Neuronal stem cell (in vitro differentiated cells): ENCODE measurements around the gene RASGRP1.

Experiments used
- DNase-seq: peaks from one replicate; pipeline ENCODE4 v3.0.0-alpha.2; 2013; ENCODE audit warnings: low spot score
- H2AFZ ChIP-seq: one replicate; pipeline ENCODE4 v1.6.1; 2013; ENCODE audit warnings: mild to moderate bottlenecking, low read length, inconsistent platforms
- H2AK5ac ChIP-seq: 2 replicates; pipeline ENCODE4 v1.6.1; 2013; ENCODE audit warnings: low read depth, mild to moderate bottlenecking, inconsistent platforms, low read length, moderate library complexity, mixed read lengths
- H2BK120ac ChIP-seq: 2 replicates; pipeline ENCODE4 v1.6.1; 2013; ENCODE audit warnings: low read depth, mild to moderate bottlenecking, inconsistent platforms, low read length, moderate library complexity, mixed read lengths
- H2BK12ac ChIP-seq: one replicate; pipeline ENCODE4 v1.6.1; 2013; ENCODE audit warnings: low read length, inconsistent platforms
- H2BK15ac ChIP-seq: 2 replicates; pipeline ENCODE4 v1.6.1; 2013; ENCODE audit warnings: mild to moderate bottlenecking, low read length, inconsistent platforms, mixed read lengths
- H2BK5ac ChIP-seq: one replicate; pipeline ENCODE4 v1.6.1; 2013; ENCODE audit warnings: inconsistent platforms, mild to moderate bottlenecking, low read length, moderate library complexity
- H3K14ac ChIP-seq: one replicate; pipeline ENCODE4 v1.6.1; 2013; ENCODE audit warnings: low read length, inconsistent platforms
- H3K18ac ChIP-seq: 2 replicates; pipeline ENCODE4 v1.6.1; 2013; ENCODE audit warnings: low read length, inconsistent platforms
- H3K23ac ChIP-seq: 2 replicates; pipeline ENCODE4 v1.6.1; 2013; ENCODE audit warnings: low read depth, mild to moderate bottlenecking, mixed read lengths, low read length, inconsistent platforms; ENCODE audit not compliant: poor library complexity
- H3K27ac ChIP-seq: replicated peaks from 3 replicates; pipeline ENCODE4 v1.5.1; 2013; ENCODE audit warnings: low read length, inconsistent platforms
- H3K27me3 ChIP-seq, 3 experiments: 2 replicates each; pipeline ENCODE4 v1.6.1; 2013; ENCODE audit warnings: low read length in 3 of 3, mild to moderate bottlenecking in 2 of 3, inconsistent platforms in 1 of 3, low read depth in 1 of 3, mixed read lengths in 1 of 3, moderate library complexity in 1 of 3; ENCODE audit not compliant: control insufficient read depth in 3 of 3, insufficient read depth in 3 of 3
- H3K36me3 ChIP-seq, 2 donors: replicated peaks in 1 of 2; 2 replicates each; pipeline ENCODE4 v1.6.1; 2013; ENCODE audit warnings: low read length in 2 of 2; ENCODE audit not compliant: control insufficient read depth in 2 of 2, insufficient read depth in 2 of 2
- H3K4ac ChIP-seq: 2 replicates; pipeline ENCODE4 v1.6.1; 2013; ENCODE audit warnings: inconsistent platforms, mild to moderate bottlenecking, low read length, moderate library complexity
- H3K4me1 ChIP-seq, 2 donors: 1 replicate in 1 of 2; 2 replicates in 1 of 2; pipeline ENCODE4 v1.6.1; 2013; ENCODE audit warnings: low read length in 2 of 2, low read depth in 1 of 2; ENCODE audit not compliant: control insufficient read depth in 2 of 2, insufficient read depth in 1 of 2
- H3K4me2 ChIP-seq: one replicate; pipeline ENCODE4 v1.6.1; 2013; ENCODE audit warnings: mild to moderate bottlenecking, low read length, inconsistent platforms; ENCODE audit not compliant: insufficient read depth, poor library complexity, severe bottlenecking
- H3K4me3 ChIP-seq, 2 donors: 2 replicates each; pipeline ENCODE4 v1.5.1; 2013; ENCODE audit warnings: low read length in 2 of 2, mild to moderate bottlenecking in 2 of 2, inconsistent platforms in 1 of 2, moderate library complexity in 1 of 2
- H3K79me1 ChIP-seq: one replicate; pipeline ENCODE4 v1.6.1; 2013; ENCODE audit warnings: low read depth, mild to moderate bottlenecking, inconsistent platforms, low read length, moderate library complexity
- H3K9ac ChIP-seq: one replicate; pipeline ENCODE4 v1.6.1; 2013; ENCODE audit warnings: mild to moderate bottlenecking, low read depth, low read length, inconsistent platforms; ENCODE audit not compliant: poor library complexity
- H3K9me3 ChIP-seq, 2 donors: replicated peaks in 1 of 2; 2 replicates each; pipeline versions ENCODE3 to v1.6.1; 2013; ENCODE audit warnings: low read length in 2 of 2, mild to moderate bottlenecking in 2 of 2, inconsistent platforms in 1 of 2, low read depth in 1 of 2, mixed read lengths in 1 of 2, moderate library complexity in 1 of 2; ENCODE audit not compliant: control insufficient read depth in 2 of 2, insufficient read depth in 1 of 2
- H4K8ac ChIP-seq: one replicate; pipeline ENCODE4 v1.6.1; 2013; ENCODE audit warnings: low read depth, mild to moderate bottlenecking, inconsistent platforms, low read length, moderate library complexity
- H4K91ac ChIP-seq: one replicate; pipeline ENCODE4 v1.6.1; 2013; ENCODE audit warnings: low read length, low read depth, mild to moderate bottlenecking, inconsistent platforms; ENCODE audit not compliant: poor library complexity
- WGBS, 2 donors: extraction: QIAGEN DNeasy Blood & Tissue Kit; methylation state at CpG; one replicate each; pipeline ENCODE4 v1.1.7; 2013; ENCODE audit warnings: missing lambda C conversion rate in 2 of 2, mixed read lengths in 1 of 2; ENCODE audit not compliant: insufficient read length in 2 of 2, insufficient replicate concordance in 1 of 2; ENCODE audit errors: extremely low coverage in 2 of 2; 5-methylcytosine and 5-hydroxymethylcytosine counted together

The RASGRP1 gene

GRCh38 chr15:38524156-38524555 is 40.5 kb downstream of the RASGRP1 start:
- Histone ChIP-seq H3K4ac (no peak overlapping the region), H4K8ac (no peak overlapping the region), H3K4me3 (no peak overlapping the region), H3K27ac (no peak overlapping the region), H2BK15ac (no peak overlapping the region), H3K18ac (no peak overlapping the region), H2BK12ac (no peak overlapping the region), H2BK5ac (no peak overlapping the region), H2AK5ac (no peak overlapping the region), H3K9ac (no peak overlapping the region), H3K9me3 (no peaks in the 10 kb centered on the region), H2AFZ (no peak overlapping the region), H3K4me1 (peaks cover 0 to 9% of the 10 kb centered on the region in 2 donors), H3K14ac (no peak overlapping the region), H2BK120ac (no peak overlapping the region), H3K4me2 (no peak overlapping the region), H4K91ac (no peak overlapping the region), H3K36me3 (no peaks in the 10 kb centered on the region), H3K23ac (no peak overlapping the region), H3K79me1 (no peaks in the 10 kb centered on the region), H3K27me3 (no peaks in the 10 kb centered on the region)
- DNase-seq = no peak
- WGBS, 2 donors = no CpG with 5 or more reads among the region's 5 CpGs

- no peak for DNase-seq
- Histone ChIP-seq H2AFZ (no peak overlapping the region), H2BK12ac (no peak overlapping the region), H3K4ac (no peak overlapping the region), H2BK120ac (no peak overlapping the region), H3K23ac (no peak overlapping the region), H2BK15ac (no peak overlapping the region), H3K9me3 (no peaks in the 10 kb centered on the region), H2AK5ac (no peak overlapping the region), H3K4me2 (no peak overlapping the region), H3K36me3 (no peaks in the 10 kb centered on the region), H2BK5ac (no peak overlapping the region), H3K18ac (no peak overlapping the region), H4K8ac (no peak overlapping the region), H3K27me3 (no peaks in the 10 kb centered on the region), H3K4me1 (peaks cover 0 to 9% of the 10 kb centered on the region in 2 donors), H3K14ac (no peak overlapping the region), H3K4me3 (no peak overlapping the region), H3K79me1 (no peaks in the 10 kb centered on the region), H3K27ac (no peak overlapping the region), H3K9ac (no peak overlapping the region), H4K91ac (no peak overlapping the region)
- no CpG with 5 or more reads among the region's 4 CpGs for WGBS, 2 donors
These were observed 41.7 kb downstream of the RASGRP1 start for GRCh38 chr15:38522922-38523321.

GRCh38 chr15:38521316-38521715 is 43.3 kb downstream of the RASGRP1 start:
- peak overlapping the region; percentile 47 for H3K9ac ChIP-seq

GRCh38 chr15:38520035-38520434 is 44.6 kb downstream of the RASGRP1 start:
- Histone ChIP-seq H3K79me1 (no peaks in the 10 kb centered on the region), H3K9me3 (no peaks in the 10 kb centered on the region), H3K4me1 (peaks cover 0 to 13% of the 10 kb centered on the region in 2 donors), H4K91ac (no peak overlapping the region), H3K4me2 (no peak overlapping the region), H3K14ac (no peak overlapping the region), H2AFZ (no peak overlapping the region), H2BK5ac (no peak overlapping the region), H3K27me3 (no peaks in the 10 kb centered on the region), H3K23ac (no peak overlapping the region), H3K4me3 (no peak overlapping the region), H2BK12ac (no peak overlapping the region), H2BK120ac (no peak overlapping the region), H2BK15ac (no peak overlapping the region), H3K9ac (no peak overlapping the region), H2AK5ac (no peak overlapping the region), H3K18ac (no peak overlapping the region), H3K36me3 (no peaks in the 10 kb centered on the region), H4K8ac (no peak overlapping the region), H3K4ac (no peak overlapping the region), H3K27ac (no peak overlapping the region)
- no CpG with 5 or more reads among the region's 3 CpGs for WGBS, 2 donors
- no peak for DNase-seq

More at GRCh38 chr15:38521316-38521715, 43.3 kb downstream of the RASGRP1 start:
- H4K91ac ChIP-seq = no peak overlapping the region
- no peak overlapping the region for H2AK5ac ChIP-seq
- H3K79me1 ChIP-seq = no peaks in the 10 kb centered on the region
- H2BK5ac ChIP-seq = no peak overlapping the region
- H2BK15ac ChIP-seq = no peak overlapping the region
- no peak overlapping the region for H3K4me2 ChIP-seq
- H3K4me3 ChIP-seq = no peak overlapping the region
- H3K14ac ChIP-seq = no peak overlapping the region
- peaks cover 0 to 13% of the 10 kb centered on the region in 2 donors for H3K4me1 ChIP-seq
- H3K9me3 ChIP-seq = no peaks in the 10 kb centered on the region
- H3K4ac ChIP-seq = no peak overlapping the region
- DNase-seq = no peak
- no peak overlapping the region for H3K27ac ChIP-seq
- no peak overlapping the region for H2BK120ac ChIP-seq
- no peak overlapping the region for H3K18ac ChIP-seq
- no peak overlapping the region for H3K23ac ChIP-seq
- no peak overlapping the region for H2AFZ ChIP-seq
- no peak overlapping the region for H4K8ac ChIP-seq
- no CpG with 5 or more reads among the region's 5 CpGs for WGBS, 2 donors
- peak overlapping the region; percentile 60 for H2BK12ac ChIP-seq
- H3K36me3 ChIP-seq = no peaks in the 10 kb centered on the region
- no peaks in the 10 kb centered on the region for H3K27me3 ChIP-seq
